LNCAP (cell line): ENCODE measurements around the gene DBN1.

Source experiments
- TF ChIP-seq, protein P1 (sequence below): fragments of 450-650 bp; IDR thresholded peaks from 2 replicates; pipeline ENCODE4 v1.5.1; 2017; ENCODE audit warnings: mild to moderate bottlenecking

Gene DBN1

DNA sequence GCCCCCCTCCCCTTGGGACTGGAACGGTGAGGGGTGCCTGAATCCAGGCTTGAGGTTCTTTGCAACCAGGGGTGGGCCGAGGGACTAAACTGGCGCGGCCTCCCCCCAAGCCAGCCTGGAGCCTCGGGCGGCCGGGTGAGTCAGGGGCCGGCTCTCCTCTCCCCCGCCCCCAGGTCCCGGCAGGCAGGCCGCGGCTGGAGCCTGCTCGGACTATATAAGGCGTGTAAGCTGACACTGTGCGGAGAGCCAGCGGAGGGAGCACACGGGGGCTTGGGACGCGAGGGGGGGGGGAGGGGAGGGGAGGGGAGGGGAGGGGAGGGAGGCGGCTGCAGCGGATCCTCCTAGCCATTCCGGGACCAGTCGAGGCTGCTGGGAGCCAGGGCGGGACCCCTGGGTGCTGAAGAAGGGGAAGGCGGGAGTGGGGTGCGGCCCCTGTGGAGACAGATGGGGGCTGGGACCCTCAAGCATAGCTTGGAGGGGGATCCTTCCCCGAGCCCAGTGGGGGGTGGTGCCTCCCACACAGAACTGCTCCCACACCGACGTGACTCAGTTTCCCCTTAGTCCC is 23.4 kb upstream of the DBN1 start:
- TF ChIP-seq, protein P1, sequence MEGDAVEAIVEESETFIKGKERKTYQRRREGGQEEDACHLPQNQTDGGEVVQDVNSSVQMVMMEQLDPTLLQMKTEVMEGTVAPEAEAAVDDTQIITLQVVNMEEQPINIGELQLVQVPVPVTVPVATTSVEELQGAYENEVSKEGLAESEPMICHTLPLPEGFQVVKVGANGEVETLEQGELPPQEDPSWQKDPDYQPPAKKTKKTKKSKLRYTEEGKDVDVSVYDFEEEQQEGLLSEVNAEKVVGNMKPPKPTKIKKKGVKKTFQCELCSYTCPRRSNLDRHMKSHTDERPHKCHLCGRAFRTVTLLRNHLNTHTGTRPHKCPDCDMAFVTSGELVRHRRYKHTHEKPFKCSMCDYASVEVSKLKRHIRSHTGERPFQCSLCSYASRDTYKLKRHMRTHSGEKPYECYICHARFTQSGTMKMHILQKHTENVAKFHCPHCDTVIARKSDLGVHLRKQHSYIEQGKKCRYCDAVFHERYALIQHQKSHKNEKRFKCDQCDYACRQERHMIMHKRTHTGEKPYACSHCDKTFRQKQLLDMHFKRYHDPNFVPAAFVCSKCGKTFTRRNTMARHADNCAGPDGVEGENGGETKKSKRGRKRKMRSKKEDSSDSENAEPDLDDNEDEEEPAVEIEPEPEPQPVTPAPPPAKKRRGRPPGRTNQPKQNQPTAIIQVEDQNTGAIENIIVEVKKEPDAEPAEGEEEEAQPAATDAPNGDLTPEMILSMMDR: no peak

DNA sequence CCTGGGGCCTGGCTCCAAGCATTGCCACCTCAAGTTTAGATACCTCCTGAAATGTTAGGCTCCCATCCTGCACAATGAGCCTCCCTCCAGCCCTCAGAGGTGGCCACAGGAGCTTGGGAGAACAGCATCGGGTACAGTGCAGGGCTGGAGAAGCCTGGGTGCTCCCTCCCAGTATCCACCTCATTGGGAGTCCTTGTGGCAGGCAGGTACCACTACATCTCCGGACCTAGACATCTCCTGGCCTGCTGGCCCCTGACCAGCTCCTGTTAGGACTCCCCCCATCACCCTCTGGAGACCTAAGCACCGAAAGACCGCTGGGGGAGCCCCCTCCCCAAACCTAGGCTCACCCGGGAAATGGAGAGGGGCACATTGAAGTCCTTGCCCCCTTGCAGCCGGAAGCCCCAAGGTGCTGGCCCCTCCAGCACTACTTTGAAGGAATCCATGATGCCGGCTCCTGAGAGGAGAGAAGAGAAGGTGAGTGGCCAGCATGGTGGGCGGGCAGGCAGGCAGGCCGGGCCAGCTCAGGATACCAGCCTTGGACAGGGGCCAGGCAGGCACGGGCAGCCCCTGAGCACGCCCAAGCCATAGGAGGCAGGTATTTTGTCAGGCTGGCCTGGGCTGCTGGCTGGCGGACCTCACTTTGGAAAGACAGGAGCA is 22.8 kb upstream of the DBN1 start:
- TF ChIP-seq, protein P1: no peak

DNA sequence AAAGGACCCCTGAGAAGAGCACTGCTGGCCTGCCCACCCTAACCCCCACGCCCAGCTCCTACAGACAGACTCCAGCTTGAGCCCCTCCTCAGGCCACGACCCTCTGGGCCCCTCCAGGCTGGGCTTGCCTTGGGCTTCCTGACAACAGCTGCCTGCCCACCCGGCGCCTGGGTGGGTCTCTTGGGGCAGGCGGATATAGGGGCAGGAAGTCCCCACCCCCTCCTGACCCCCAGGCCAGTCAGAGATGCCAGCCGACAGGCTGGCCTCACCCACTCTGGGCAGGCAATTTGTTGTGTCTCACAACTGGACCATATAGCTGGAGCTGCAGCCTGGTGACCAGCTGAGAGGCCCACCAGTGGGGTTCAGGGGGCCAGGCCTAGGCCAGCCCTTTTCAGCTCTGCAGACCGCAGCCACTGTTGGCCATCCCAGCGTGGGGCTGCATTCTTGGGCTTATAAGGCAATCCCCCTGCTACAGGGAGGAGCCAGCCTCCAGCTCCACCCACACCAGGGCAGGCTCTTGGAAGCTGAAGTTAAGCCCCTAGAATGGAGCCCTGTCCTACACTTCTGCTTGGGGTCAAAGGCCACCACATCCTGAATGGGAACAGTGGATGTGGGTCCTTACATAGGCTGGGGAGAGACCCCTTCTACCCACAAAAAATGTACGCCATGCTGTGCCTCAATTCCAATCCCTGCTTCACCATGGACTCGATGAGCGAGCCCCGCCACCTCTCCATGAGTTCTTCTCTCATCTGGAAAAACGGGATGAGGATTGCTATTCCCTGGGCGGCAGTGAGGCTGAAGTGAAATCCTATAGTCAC is 22.0 kb upstream of the DBN1 start:
- TF ChIP-seq, protein P1: no peak

DNA sequence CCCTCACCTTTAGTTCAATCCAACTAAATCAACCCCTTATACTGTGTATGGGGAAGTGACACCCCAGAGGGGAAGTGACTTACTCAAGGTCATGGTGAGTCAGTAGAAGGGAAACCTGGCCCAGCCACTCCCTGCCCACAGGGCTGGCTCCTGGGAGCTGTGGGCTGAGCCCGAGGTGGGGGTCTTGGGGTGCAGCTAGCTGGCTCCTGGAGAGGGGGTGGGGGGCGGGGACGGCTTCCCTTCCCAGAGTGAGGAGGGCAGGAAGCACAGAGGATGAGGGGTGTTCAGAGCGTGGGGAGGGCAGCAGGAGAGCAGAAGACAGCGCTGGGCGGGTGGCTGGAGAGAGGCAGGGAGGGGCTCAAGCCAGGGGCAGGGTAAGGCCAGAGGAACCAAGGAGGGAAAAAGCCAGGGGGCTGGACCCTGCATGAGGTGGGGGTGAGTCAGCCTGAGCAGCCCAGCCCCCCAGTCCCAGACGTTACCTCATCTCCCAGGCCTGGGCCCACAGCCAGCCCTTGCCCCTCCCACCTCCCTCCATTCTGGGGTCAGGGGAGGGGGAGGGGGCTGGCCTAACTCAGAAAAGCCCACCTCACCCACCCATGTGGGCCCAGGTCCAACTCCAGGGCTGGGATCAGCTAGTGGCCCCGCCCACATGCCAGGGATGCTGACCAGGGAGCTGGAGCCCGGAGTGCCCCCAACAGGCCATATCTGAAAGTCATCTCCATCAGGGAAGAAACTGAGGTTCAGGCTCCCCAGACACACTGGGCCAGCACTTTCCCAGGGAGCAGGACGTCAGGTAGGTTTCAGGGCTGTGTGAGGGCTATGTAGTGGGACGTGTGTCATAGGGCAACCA is 21.1 kb upstream of the DBN1 start:
- TF ChIP-seq, protein P1: 0 out of 2 replicates have a peak, but pooled peaks have one; percentile 20

DNA sequence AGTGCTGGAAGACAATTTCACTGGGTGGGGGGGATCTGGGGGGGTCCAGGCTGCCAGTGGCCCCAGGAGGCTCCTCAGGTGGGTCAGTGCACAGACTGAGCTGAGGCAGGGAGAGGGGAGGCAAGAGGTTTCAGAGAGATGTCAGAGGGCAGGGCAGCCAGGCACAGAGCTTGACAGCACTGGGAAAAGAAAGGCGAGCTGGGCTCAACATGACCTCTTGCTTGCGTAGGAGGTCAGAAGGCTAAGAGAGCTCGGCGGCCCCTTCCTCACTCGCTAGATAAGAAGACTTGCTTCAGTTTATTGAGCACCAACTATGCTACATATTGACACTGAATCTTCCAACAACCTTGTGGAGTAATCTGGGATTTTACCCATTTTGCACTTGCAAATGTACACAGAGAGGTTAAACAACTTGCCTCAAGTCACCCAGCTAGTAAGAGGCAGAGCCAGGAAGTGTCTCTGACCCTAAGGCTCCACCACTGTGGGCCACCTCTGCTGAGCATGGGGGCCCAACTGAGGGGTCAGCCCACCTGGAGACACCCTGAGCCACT is 20.4 kb upstream of the DBN1 start:
- TF ChIP-seq, protein P1: no peak

DNA sequence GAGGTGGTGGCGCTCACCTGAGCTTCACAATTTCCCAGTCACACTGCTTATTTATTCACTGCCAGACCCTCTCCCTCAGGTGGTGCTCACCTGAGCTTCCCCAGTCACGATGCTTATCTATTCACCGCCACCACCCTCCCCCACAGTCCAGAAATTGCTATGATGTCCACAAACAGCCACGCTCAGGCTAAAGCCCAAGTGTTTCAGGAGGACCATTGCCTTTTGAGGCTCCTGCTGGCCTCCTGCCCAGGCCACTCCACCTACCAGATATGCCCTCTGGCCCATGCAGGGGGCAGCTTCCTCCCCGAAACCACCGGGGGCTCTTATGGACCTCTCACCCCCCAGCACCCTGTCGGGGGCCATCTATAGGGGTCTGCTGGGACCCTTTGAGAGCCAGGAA is 19.4 kb upstream of the DBN1 start:
- TF ChIP-seq, protein P1: no peak
